Endothelial cell of umbilical vein (primary cell): Measurements from ENCODE around the gene BDKRB2. TPM values are rescaled to one million over a fixed set of nuclear protein-coding genes. Genes with fewer than 3 reads are reported as not detected.

Experiments
- BruUV-seq: library from RNA; stranded (reverse); fragments of 400-500 nt; replicated peaks from 2 replicates; lab custom pipeline; 2021; lab: Mats Ljungman, UMichigan
- CTCF ChIA-PET: fragments of 300-600, 350-600 bp; sonication (Branson Sonifier 250); formaldehyde crosslinking; loops from one replicate; lab custom pipeline; 2021; ENCODE audit warnings: antibody characterized with exemption, inconsistent platforms; lab: Charles Lee
- POLR2A ChIA-PET: fragments of 300-600, 350-600 bp; sonication (Branson Sonifier 250); formaldehyde crosslinking; loops from one replicate; lab custom pipeline; 2021; ENCODE audit warnings: antibody characterized with exemption, inconsistent platforms; lab: Charles Lee
- DNase-seq: peaks from one replicate; pipeline ENCODE4 v3.0.0-alpha.2; 2011; ENCODE audit warnings: low read depth, low spot score
- FAIRE-seq: peaks from 2 replicates; lab custom pipeline; 2011; peaks lifted over from hg19 to GRCh38; lab: Jason Lieb, UNC
- H2AFZ ChIP-seq: 2 replicates; pipeline ENCODE4 v1.6.0; 2012; ENCODE audit warnings: low read depth, low read length, control low read depth, inconsistent platforms
- H3K27ac ChIP-seq: 2 replicates; pipeline ENCODE4 v1.5.1; 2011; ENCODE audit warnings: low read depth, mild to moderate bottlenecking, control low read depth, low read length, moderate library complexity; ENCODE audit not compliant: insufficient read depth
- H3K27me3 ChIP-seq, 2 experiments: 2 replicates each; pipeline versions ENCODE4 v1.6.0 to v1.6.1; 2011; ENCODE audit warnings: low read length in 2 of 2, mixed read lengths in 1 of 2; ENCODE audit not compliant: control insufficient read depth in 2 of 2, insufficient read depth in 2 of 2
- H3K36me3 ChIP-seq, 2 experiments: 2 replicates in 1 of 2; 3 replicates in 1 of 2; pipeline ENCODE4 v1.5.1; 2011; ENCODE audit warnings: low read length in 2 of 2, mild to moderate bottlenecking in 1 of 2, moderate library complexity in 1 of 2; ENCODE audit not compliant: control insufficient read depth in 2 of 2, insufficient read depth in 2 of 2; ENCODE audit errors: extremely low read depth in 1 of 2
- H3K4me1 ChIP-seq: 3 replicates; pipeline ENCODE4 v1.5.1; 2011; ENCODE audit warnings: mild to moderate bottlenecking, low read length; ENCODE audit not compliant: control insufficient read depth, insufficient read depth; ENCODE audit errors: extremely low read depth
- H3K4me2 ChIP-seq: 2 replicates; pipeline ENCODE4 v1.6.1; 2011; ENCODE audit warnings: low read length, control low read depth, mixed read lengths; ENCODE audit not compliant: insufficient read depth
- H3K4me3 ChIP-seq, 3 experiments: fragments of 200-600 bp in 1 of 3; sonication (generic), shearing (Covaris generic) in 1 of 3; replicated peaks in 1 of 3; 2 replicates each; pipeline ENCODE4 v1.5.1; 2011 to 2016; ENCODE audit warnings: control low read depth in 3 of 3, low read length in 3 of 3, mild to moderate bottlenecking in 2 of 3, inconsistent platforms in 1 of 3, low read depth in 1 of 3, moderate library complexity in 1 of 3; ENCODE audit not compliant: insufficient read depth in 1 of 3
- H3K79me2 ChIP-seq: 2 replicates; pipeline ENCODE4 v1.6.0; 2012; ENCODE audit warnings: low read length, inconsistent platforms; ENCODE audit not compliant: control insufficient read depth, insufficient read depth
- H3K9ac ChIP-seq: replicated peaks from 2 replicates; pipeline ENCODE3; 2011; ENCODE audit warnings: low read length, control low read depth; ENCODE audit not compliant: insufficient read depth; ENCODE audit errors: extremely low read depth
- H3K9me1 ChIP-seq: replicated peaks from 3 replicates; pipeline ENCODE4 v1.6.0; 2011; ENCODE audit warnings: mild to moderate bottlenecking, low read length; ENCODE audit not compliant: control insufficient read depth, insufficient read depth; ENCODE audit errors: extremely low read depth
- H3K9me3 ChIP-seq: replicated peaks from 2 replicates; pipeline ENCODE4 v1.5.1; 2012; ENCODE audit warnings: low read length, inconsistent platforms; ENCODE audit not compliant: control insufficient read depth, insufficient read depth
- H4K20me1 ChIP-seq: replicated peaks from 2 replicates; pipeline ENCODE3; 2011; ENCODE audit warnings: mild to moderate bottlenecking, low read length; ENCODE audit not compliant: control insufficient read depth, insufficient read depth; ENCODE audit errors: extremely low read depth
- EZH2 ChIP-seq: IDR thresholded peaks from 2 replicates; pipeline ENCODE4 v1.6.1; 2012; ENCODE audit warnings: borderline replicate concordance, low read depth, mild to moderate bottlenecking, moderate library complexity, low read length, inconsistent platforms; ENCODE audit not compliant: severe bottlenecking
- FOS ChIP-seq: IDR thresholded peaks from 2 replicates; pipeline ENCODE4 v1.6.1; 2011; ENCODE audit warnings: mild to moderate bottlenecking, low read length, moderate library complexity, borderline replicate concordance; ENCODE audit not compliant: insufficient read depth
- GATA2 ChIP-seq: IDR thresholded peaks from 2 replicates; pipeline ENCODE4 v1.7.0; 2011; ENCODE audit warnings: low read depth, mild to moderate bottlenecking, moderate library complexity, mixed read lengths, low read length; ENCODE audit not compliant: insufficient read length, insufficient read depth
- JUN ChIP-seq: IDR thresholded peaks from 2 replicates; pipeline ENCODE4 v1.6.1; 2011; ENCODE audit warnings: borderline replicate concordance, low read depth; ENCODE audit not compliant: insufficient read length, insufficient read depth
- MAX ChIP-seq: IDR thresholded peaks from 2 replicates; pipeline ENCODE4 v1.6.1; 2011; ENCODE audit not compliant: insufficient read depth, insufficient read length
- MYC ChIP-seq: IDR thresholded peaks from one replicate; pipeline ENCODE4 v1.6.1; 2011; ENCODE audit warnings: mild to moderate bottlenecking, low read depth, low read length
- POLR2A ChIP-seq: IDR thresholded peaks from 2 replicates; pipeline ENCODE4 v1.6.1; 2012; ENCODE audit warnings: low read depth, mild to moderate bottlenecking, control low read depth, low read length
- POLR2AphosphoS5 ChIP-seq: IDR thresholded peaks from 2 replicates; pipeline ENCODE4 v1.6.1; 2012; ENCODE audit warnings: low read depth, mild to moderate bottlenecking, control low read depth, low read length, moderate library complexity; ENCODE audit not compliant: insufficient read depth
- dilution Hi-C: fragments of 300-500 bp; cut with MboI; formaldehyde crosslinking; loops from one replicate; pipeline ENCODE4 v1.15.0; 2019; ENCODE audit warnings: low sequenced_read_pairs; ENCODE audit not compliant: extremely low pct_ligation_motif_present
- intact Hi-C: fragments of 100-400 bp; cut with micrococcal nuclease; formaldehyde crosslinking; loops from one replicate; pipeline ENCODE4 v1.10.0; 2022
- polyA plus RNA-seq, 4 experiments: library from polyadenylated mRNA; depleted of rRNA in 3 of 4; stranded (reverse) in 3 of 4; unstranded in 1 of 4; fragments of >200 nt; gene quantifications; 2 replicates each; pipeline versions ENCODE4 v1.2.1 to v1.2.3, GENCODE V29; 2011 to 2012; ENCODE audit warnings: missing spikeins in 1 of 4
- total RNA-seq: library from RNA; stranded (reverse); gene quantifications from 2 replicates; pipeline ENCODE4 v1.2.3, GENCODE V29; 2021
- TF ChIP-seq, protein P1 (sequence below), 2 donors: IDR thresholded peaks; 1 replicate in 1 of 2; 2 replicates in 1 of 2; pipeline ENCODE4 v1.5.1; 2011; ENCODE audit warnings: low read length in 2 of 2, mild to moderate bottlenecking in 2 of 2, moderate library complexity in 2 of 2, control low read depth in 1 of 2, inconsistent platforms in 1 of 2, low read depth in 1 of 2; ENCODE audit not compliant: insufficient read depth in 1 of 2; ENCODE audit errors: extremely low read depth in 1 of 2

Gene BDKRB2
- total and polyA plus RNA-seq, 2 donors (not counting 3 experiments of a cell fraction or from before 2014, with no cell fraction given) = 0.22 to 0.77 TPM

GRCh38 chr14:96206461-96206860, 1.8 kb downstream of the BDKRB2 start:
- ChIA-PET CTCF (no interaction called here), POLR2A (no interaction called here)
- Histone ChIP-seq H3K9me1 (no peaks in the 10 kb centered on the region), H3K36me3 (no peaks in the 10 kb centered on the region), H3K4me3 (no peak overlapping the region), H3K79me2 (no peaks in the 10 kb centered on the region), H4K20me1 (no peaks in the 10 kb centered on the region), H3K4me1 (no peaks in the 10 kb centered on the region), H3K4me2 (no peak overlapping the region), H2AFZ (no peak overlapping the region), H3K27ac (no peak overlapping the region), H3K9ac (no peak overlapping the region), H3K27me3 (no peaks in the 10 kb centered on the region), H3K9me3 (no peaks in the 10 kb centered on the region)
- intact Hi-C loops = no loop called here
- TF ChIP-seq MAX = no peak
- no peak for TF ChIP-seq POLR2AphosphoS5
- TF ChIP-seq, protein P1, sequence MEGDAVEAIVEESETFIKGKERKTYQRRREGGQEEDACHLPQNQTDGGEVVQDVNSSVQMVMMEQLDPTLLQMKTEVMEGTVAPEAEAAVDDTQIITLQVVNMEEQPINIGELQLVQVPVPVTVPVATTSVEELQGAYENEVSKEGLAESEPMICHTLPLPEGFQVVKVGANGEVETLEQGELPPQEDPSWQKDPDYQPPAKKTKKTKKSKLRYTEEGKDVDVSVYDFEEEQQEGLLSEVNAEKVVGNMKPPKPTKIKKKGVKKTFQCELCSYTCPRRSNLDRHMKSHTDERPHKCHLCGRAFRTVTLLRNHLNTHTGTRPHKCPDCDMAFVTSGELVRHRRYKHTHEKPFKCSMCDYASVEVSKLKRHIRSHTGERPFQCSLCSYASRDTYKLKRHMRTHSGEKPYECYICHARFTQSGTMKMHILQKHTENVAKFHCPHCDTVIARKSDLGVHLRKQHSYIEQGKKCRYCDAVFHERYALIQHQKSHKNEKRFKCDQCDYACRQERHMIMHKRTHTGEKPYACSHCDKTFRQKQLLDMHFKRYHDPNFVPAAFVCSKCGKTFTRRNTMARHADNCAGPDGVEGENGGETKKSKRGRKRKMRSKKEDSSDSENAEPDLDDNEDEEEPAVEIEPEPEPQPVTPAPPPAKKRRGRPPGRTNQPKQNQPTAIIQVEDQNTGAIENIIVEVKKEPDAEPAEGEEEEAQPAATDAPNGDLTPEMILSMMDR (IDR thresholded peaks at IDR 0.05; ENCODE audit: extremely low read depth in 1 of 2, insufficient read depth in 1 of 2, low read depth in 1 of 2, low read length in 2 of 2) = no peak
- no peak for TF ChIP-seq GATA2
- TF ChIP-seq MYC = no peak
- FAIRE-seq (no peak), DNase-seq (no peak)
- dilution Hi-C loops = no loop called here
- BruUV-seq = no TSS peak

- no peaks in the 10 kb centered on the region for H3K79me2 ChIP-seq
- no peaks in the 10 kb centered on the region for H3K27me3 ChIP-seq
- H3K9ac ChIP-seq = no peak overlapping the region
- no peak overlapping the region for H2AFZ ChIP-seq
- no peaks in the 10 kb centered on the region for H3K9me3 ChIP-seq
- H3K9me1 ChIP-seq = no peaks in the 10 kb centered on the region
- TF ChIP-seq, protein P1 (IDR thresholded peaks at IDR 0.05; ENCODE audit: extremely low read depth in 1 of 2, insufficient read depth in 1 of 2, low read depth in 1 of 2, low read length in 2 of 2) = no peak
- TF ChIP-seq EZH2 = no peak
- TF ChIP-seq FOS = no peak
- TF ChIP-seq GATA2 = no peak
- no peak for TF ChIP-seq POLR2AphosphoS5
- TF ChIP-seq JUN = no peak
- no peak for TF ChIP-seq POLR2A
- TF ChIP-seq MAX = no peak
- TF ChIP-seq MYC = no peak
- intact Hi-C loops (no loop called here), dilution Hi-C loops (no loop called here)
- H3K36me3 ChIP-seq = no peaks in the 10 kb centered on the region
- H3K4me3 ChIP-seq = no peak overlapping the region
- FAIRE-seq = no peak
- ChIA-PET POLR2A (no interaction called here), CTCF (no interaction called here)
- no peak overlapping the region for H3K4me2 ChIP-seq
- DNase-seq = no peak
- no TSS peak for BruUV-seq
- H4K20me1 ChIP-seq = no peaks in the 10 kb centered on the region
- H3K4me1 ChIP-seq = no peaks in the 10 kb centered on the region
- H3K27ac ChIP-seq = no peak overlapping the region
Observed at GRCh38 chr14:96207686-96208085, 3.0 kb downstream of the BDKRB2 start.
